ENCODE data around the gene CRTC1. TPM values are rescaled to one million over a fixed set of nuclear protein-coding genes. Genes with fewer than 3 reads are reported as not detected.

CRTC1 gene
- total and polyA plus RNA-seq, 9 of the 15 experiments (the other 6 are each of a cell fraction or from before 2014, with no cell fraction given): 0.25 to 3.8 (median 1.2) TPM; not detected in 2

DNA sequence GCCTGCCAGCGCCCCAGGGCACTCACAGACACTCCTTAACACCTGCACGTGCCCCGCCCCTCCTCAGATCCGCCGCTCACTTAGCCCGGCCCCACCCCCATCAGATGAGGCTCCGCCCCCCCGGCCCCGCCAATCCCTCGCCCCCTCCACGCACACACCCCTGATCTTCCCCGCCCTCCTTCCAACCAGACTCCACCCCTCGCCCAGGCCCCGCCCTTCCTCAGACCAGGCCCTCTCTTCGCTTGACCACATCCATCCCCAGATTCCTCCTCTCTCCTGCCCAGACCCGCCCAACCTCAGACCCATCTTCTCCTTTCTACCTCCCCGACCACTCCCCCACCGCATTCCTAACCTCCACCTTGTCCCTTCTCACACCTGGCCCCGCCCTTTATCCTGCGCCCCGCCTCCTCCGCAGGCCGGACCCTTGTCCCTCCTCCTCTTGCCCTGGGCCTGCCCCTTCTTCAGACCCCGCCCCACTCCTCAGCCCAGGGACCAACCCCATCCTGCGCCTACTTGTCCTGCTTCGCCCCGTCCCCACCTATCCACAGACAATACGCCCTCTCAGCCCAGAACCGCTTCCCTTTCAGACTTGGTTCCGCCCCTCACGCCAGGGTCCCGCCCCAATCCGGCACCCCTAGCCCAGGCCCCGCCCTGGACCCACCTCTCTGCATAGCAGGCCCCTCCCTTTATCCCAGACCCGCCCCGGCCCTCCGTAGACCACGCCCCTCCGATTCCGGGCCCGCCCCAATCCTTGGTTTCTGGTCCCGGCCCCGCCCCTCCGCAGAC is 47.1 kb upstream of the CRTC1 start (continued):
- TF ChIP-seq ATF1 (CRISPR knock-in tag; IDR thresholded peaks at IDR 0.05) (no peak), ATF1 (tag; IDR thresholded peaks at IDR 0.05) (no peak), ZNF583 (CRISPR knock-in tag; IDR thresholded peaks at IDR 0.05) (no peak), CHD2 (IDR thresholded peaks at IDR 0.05; ENCODE audit: low read depth, low read length) (no peak), DLX4 (CRISPR knock-in tag; IDR thresholded peaks at IDR 0.05) (no peak), DNMT1 (IDR thresholded peaks at IDR 0.05) (peak; percentile 71; the same call in 1 of the 2 replicates)

DNA sequence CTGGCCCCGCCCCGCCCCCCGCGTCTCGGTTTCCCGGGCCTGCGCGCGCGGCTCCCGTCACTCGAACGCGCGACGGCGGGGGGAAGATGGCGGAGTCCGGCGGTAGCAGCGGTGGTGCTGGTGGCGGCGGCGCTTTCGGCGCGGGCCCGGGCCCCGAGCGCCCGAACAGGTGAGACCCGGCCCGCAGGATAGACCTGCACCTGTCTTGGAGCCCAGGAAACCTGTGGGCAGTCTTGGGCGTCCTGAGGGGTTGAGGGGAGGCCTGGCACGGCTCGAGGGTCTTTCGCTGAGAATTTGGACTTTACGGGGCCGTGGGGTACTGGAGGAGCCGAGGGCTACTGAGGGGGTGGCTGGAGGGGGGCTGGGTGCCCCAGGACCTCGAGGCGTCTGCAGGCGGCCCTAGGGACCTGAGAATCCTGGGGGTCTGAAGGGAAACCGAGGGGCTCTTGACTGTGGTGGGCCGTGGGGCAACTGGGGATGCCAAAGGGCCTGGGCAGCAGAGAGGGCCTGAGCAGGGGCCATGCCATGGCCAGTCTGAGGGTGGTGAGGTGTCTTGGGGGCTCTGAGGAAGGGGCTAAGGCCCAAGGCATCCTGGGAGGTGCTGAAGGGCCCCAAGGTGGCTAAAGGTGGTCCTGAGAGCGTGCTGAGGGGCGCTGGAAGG is 46.4 kb upstream of the CRTC1 start, which contains the start of gene KLHL26:
Gene KLHL26, plus strand, starts transcription at position 60 of the 661 bp plus-strand sequence. Its CDS starts 27 bp downstream, at position 87.
- no peak for DNase-seq (ENCODE audit: extremely low read depth in 1 of 4, low spot score in 3 of 4)
- TF ChIP-seq ZNF12 (CRISPR knock-in tag; IDR thresholded peaks at IDR 0.05): no peak
- TF ChIP-seq FOXJ2 (tag; IDR thresholded peaks at IDR 0.05): no peak
- peak in 1 of 2 experiments; percentile 37; a peak in 2 of 4 replicates for TF ChIP-seq HDAC1 (IDR thresholded peaks at IDR 0.05)
- TF ChIP-seq KDM5B (IDR thresholded peaks at IDR 0.05; ENCODE audit: insufficient replicate concordance, low read depth, low read length): peak; percentile 56
- TF ChIP-seq RB1 (IDR thresholded peaks at IDR 0.05; ENCODE audit: low read depth): peak; percentile 68; the same call in 1 of the 2 replicates
- TF ChIP-seq TAF9B (IDR thresholded peaks at IDR 0.05; ENCODE audit: partially characterized antibody): no peak
- TF ChIP-seq ZNF695 (CRISPR knock-in tag; IDR thresholded peaks at IDR 0.05): no peak
- no peak for TF ChIP-seq SPI1 (IDR thresholded peaks at IDR 0.05; ENCODE audit: borderline replicate concordance, low read depth, low read length)
- TF ChIP-seq EWSR1 (IDR thresholded peaks at IDR 0.05; ENCODE audit: borderline replicate concordance, low read depth, partially characterized antibody): no peak
- peak; percentile 49 for TF ChIP-seq CXXC5 (CRISPR knock-in tag; IDR thresholded peaks at IDR 0.05)
- peak; percentile 87 for TF ChIP-seq C11orf30 (IDR thresholded peaks at IDR 0.05; ENCODE audit: low read depth)
- TF ChIP-seq CBX1 (IDR thresholded peaks at IDR 0.05; ENCODE audit: low read depth): no peak
- TF ChIP-seq SIN3B (IDR thresholded peaks at IDR 0.05; ENCODE audit: low read depth): peak; percentile 92
- peak; percentile 71 for TF ChIP-seq HCFC1 (IDR thresholded peaks at IDR 0.05; ENCODE audit: low read depth, low read length)
- TF ChIP-seq POLR2A (conservative IDR thresholded peaks at IDR 0.05): peak; percentile 78
- TF ChIP-seq ZFX (CRISPR knock-in tag; IDR thresholded peaks at IDR 0.05): peak; percentile 87

More for the DNA sequence above, 46.4 kb upstream of the CRTC1 start, which contains the start of gene KLHL26:
- WGBS (ENCODE audit: insufficient coverage, low coverage, missing lambda C conversion rate): under 1% methylated on average over 38 of the region's 47 CpGs
- peak within 1 kb of the TSS; percentile 87 to 98 for H3K9ac ChIP-seq (ENCODE audit: insufficient read depth in 1 of 2, low read depth in 2 of 2, low read length in 2 of 2)
- no TSS peak for BruUV-seq (replicated peaks)
- in situ Hi-C loops (cut with MboI): no loop called here
- CTCF ChIA-PET (ENCODE audit: low intra/inter-chr PET ratio): no interaction called here
- intact Hi-C loops (cut with micrococcal nuclease): loop anchor here (5.0 kb wide), 2 partner anchors 45 to 195 kb away; partner anchors contain the start of gene UPF1
- H3K36me3 ChIP-seq (ENCODE audit: control insufficient read depth, insufficient read depth, low read length): no peaks in the 10 kb centered on the region
- H3K4me2 ChIP-seq (ENCODE audit: insufficient read depth, low read length): peak within 1 kb of the TSS; percentile 91
- 0 out of 2 replicates have a peak, but pooled peaks cover 3% of the 10 kb centered on the region for H4K20me1 ChIP-seq (replicated peaks; ENCODE audit: control insufficient read depth, insufficient read depth, low read length)
- POLR2A ChIA-PET: interaction anchor here (0.8 to 1.0 kb wide), 2 partner anchors 10 to 12 kb away, joined by 3 to 4 read pairs; no protein-coding TSS in a partner anchor
- H3K9me1 ChIP-seq (ENCODE audit: control insufficient read depth, insufficient read depth, low read length): no peaks in the 10 kb centered on the region
- ATAC-seq: no peak
- H3K27me3 ChIP-seq (ENCODE audit: control insufficient read depth in 2 of 2, insufficient read depth in 2 of 2, low read length in 2 of 2): peaks cover 10 to 16% of the 10 kb centered on the region in 2 experiments; a peak in 4 of 5 replicates
- H3K4me3 ChIP-seq: peak within 1 kb of the TSS; percentile 100
- H2AFZ ChIP-seq (ENCODE audit: low read depth, low read length): peak within 1 kb of the TSS; percentile 98
- peaks cover 4 to 25% of the 10 kb centered on the region in 2 experiments; a peak in 4 of 5 replicates for H3K4me1 ChIP-seq (replicated peaks in 1 of 2; ENCODE audit: control insufficient read depth in 2 of 2, insufficient read depth in 2 of 2, low read length in 2 of 2)
- H3K27ac ChIP-seq (ENCODE audit: extremely low read depth, low read depth, low read length): peak within 1 kb of the TSS; percentile 82
- H3K9me3 ChIP-seq (replicated peaks; ENCODE audit: control insufficient read depth, insufficient read depth, low read depth, low read length): no peaks in the 10 kb centered on the region
- FAIRE-seq: no peak
- H3K79me2 ChIP-seq (ENCODE audit: control insufficient read depth, insufficient read depth, low read length): peaks cover 24% of the 10 kb centered on the region

Data from K562 (cell line).